CD4-positive, CD25-positive, alpha-beta regulatory T cell (primary cell): ENCODE measurements around the gene CHST11. TPM values are rescaled to one million over a fixed set of nuclear protein-coding genes. Genes with fewer than 3 reads are reported as not detected.

Experiments
- ATAC-seq, 2 donors: fragments of 150-1000 bp; cut with Tn5 transposase; one replicate each; pipeline ENCODE4 v1.10.0; 2021; ENCODE audit warnings: low read depth in 2 of 2, moderate number of reproducible peaks in 2 of 2, moderate library complexity in 1 of 2
- DNase-seq, 3 donors: peaks; one replicate each; pipeline versions ENCODE4 v3.0.0 to v3.0.0-alpha.2; 2012 to 2022; ENCODE audit warnings: mixed read lengths in 1 of 3
- H3K27ac ChIP-seq: one replicate; pipeline ENCODE4 v1.7.0; 2013; ENCODE audit warnings: mild to moderate bottlenecking, low read length; ENCODE audit not compliant: insufficient read depth, poor library complexity, severe bottlenecking
- H3K27me3 ChIP-seq: one replicate; pipeline ENCODE4 v1.7.0; 2013; ENCODE audit warnings: low read length; ENCODE audit not compliant: control insufficient read depth, insufficient read depth
- H3K36me3 ChIP-seq: one replicate; pipeline ENCODE4 v1.7.0; 2013; ENCODE audit warnings: mild to moderate bottlenecking, low read length, moderate library complexity; ENCODE audit not compliant: control insufficient read depth, insufficient read depth
- H3K4me1 ChIP-seq: 2 replicates; pipeline ENCODE4 v1.7.0; 2013; ENCODE audit warnings: mild to moderate bottlenecking, low read length; ENCODE audit not compliant: insufficient read depth, control insufficient read depth, poor library complexity, severe bottlenecking
- H3K4me3 ChIP-seq: one replicate; pipeline ENCODE4 v1.7.0; 2013; ENCODE audit warnings: low read depth, mild to moderate bottlenecking, low read length, moderate library complexity
- H3K9me3 ChIP-seq, 2 experiments: 1 replicate in 1 of 2; 2 replicates in 1 of 2; pipeline ENCODE4 v1.7.0; 2013; ENCODE audit warnings: low read length in 2 of 2, mild to moderate bottlenecking in 1 of 2, moderate library complexity in 1 of 2; ENCODE audit not compliant: control insufficient read depth in 2 of 2
- H3K27ac Mint-ChIP-seq, 3 donors: one replicate each; pipeline ENCODE4 v1.8.0; 2020 to 2022; ENCODE audit warnings: mild to moderate bottlenecking in 3 of 3, mixed read lengths in 3 of 3, moderate library complexity in 2 of 3
- H3K27me3 Mint-ChIP-seq: one replicate; pipeline ENCODE4 v1.8.0; 2022; ENCODE audit warnings: mild to moderate bottlenecking, mixed read lengths
- H3K36me3 Mint-ChIP-seq: one replicate; pipeline ENCODE4 v1.8.0; 2020; ENCODE audit warnings: mixed read lengths
- H3K4me1 Mint-ChIP-seq, 4 donors: one replicate each; pipeline ENCODE4 v1.8.0; 2020 to 2022; ENCODE audit warnings: mixed read lengths in 4 of 4, mild to moderate bottlenecking in 1 of 4
- H3K4me3 Mint-ChIP-seq, 4 donors: one replicate each; pipeline ENCODE4 v1.8.0; 2020 to 2022; ENCODE audit warnings: mild to moderate bottlenecking in 4 of 4, mixed read lengths in 4 of 4, moderate library complexity in 3 of 4
- H3K9me3 Mint-ChIP-seq, 7 donors: one replicate each; pipeline ENCODE4 v1.8.0; 2020 to 2022; ENCODE audit warnings: mixed read lengths in 7 of 7, mild to moderate bottlenecking in 3 of 7, moderate library complexity in 2 of 7
- polyA plus RNA-seq, 4 donors: library from polyadenylated mRNA; unstranded; fragments of 300-500 nt; fragmentation: Illumina TruSeq; gene quantifications; one replicate each; pipeline ENCODE4 v1.2.3, GENCODE V29; 2021
- total RNA-seq: library from RNA; stranded (reverse); gene quantifications from one replicate; pipeline ENCODE4 v1.2.3, GENCODE V29; 2022

CHST11 gene
- total and polyA plus RNA-seq, 5 donors from 2014 or later = 70.2 to 192 (median 105) TPM

- Mint-ChIP-seq H3K4me1 (peaks cover 60 to 80% (median 70%) of the 10 kb centered on the region in 4 donors), H3K27me3 (no peaks in the 10 kb centered on the region), H3K36me3 (peaks cover 7% of the 10 kb centered on the region), H3K4me3 (peak overlapping the region in 2 of 4 donors; percentile 23 to 69), H3K9me3 (no peaks in the 10 kb centered on the region), H3K27ac (peak overlapping the region in 2 of 3 donors; percentile 81 to 84)
- Histone ChIP-seq H3K4me3 (no peak overlapping the region), H3K9me3 (no peaks in the 10 kb centered on the region), H3K36me3 (no peaks in the 10 kb centered on the region), H3K27ac (peak overlapping the region; percentile 47), H3K27me3 (no peaks in the 10 kb centered on the region), H3K4me1 (peaks cover 42% of the 10 kb centered on the region)
- ATAC-seq = no peak
- DNase-seq = no peak
Observed at GRCh38 chr12:104748356-104748755, 291.6 kb downstream of the CHST11 start.

- Mint-ChIP-seq H3K4me3 (peak overlapping the region in 1 of 4 donors; percentile 5), H3K27me3 (no peaks in the 10 kb centered on the region), H3K9me3 (no peaks in the 10 kb centered on the region), H3K36me3 (peaks cover 8% of the 10 kb centered on the region), H3K4me1 (peaks cover 61 to 80% (median 70%) of the 10 kb centered on the region in 4 donors), H3K27ac (peak overlapping the region; percentile 53 to 84 (median 83))
- no peak overlapping the region for H3K4me3 ChIP-seq
- peaks cover 42% of the 10 kb centered on the region for H3K4me1 ChIP-seq
- H3K27me3 ChIP-seq = no peaks in the 10 kb centered on the region
- ATAC-seq (no peak), DNase-seq (no peak)
- no peaks in the 10 kb centered on the region for H3K9me3 ChIP-seq
- H3K36me3 ChIP-seq = no peaks in the 10 kb centered on the region
- no peak overlapping the region for H3K27ac ChIP-seq
Observed at GRCh38 chr12:104748790-104749189, 292.0 kb downstream of the CHST11 start.

- Mint-ChIP-seq H3K4me1 (peaks cover 54 to 74% (median 64%) of the 10 kb centered on the region in 4 donors), H3K9me3 (no peaks in the 10 kb centered on the region), H3K36me3 (peaks cover 11% of the 10 kb centered on the region), H3K27me3 (no peaks in the 10 kb centered on the region), H3K27ac (peak overlapping the region in 2 of 3 donors; percentile 24 to 62), H3K4me3 (no peak overlapping the region)
- no peak for ATAC-seq
- Histone ChIP-seq H3K27ac (no peak overlapping the region), H3K9me3 (no peaks in the 10 kb centered on the region), H3K27me3 (no peaks in the 10 kb centered on the region), H3K36me3 (peaks cover 2% of the 10 kb centered on the region), H3K4me3 (no peak overlapping the region), H3K4me1 (peaks cover 42% of the 10 kb centered on the region)
- no peak for DNase-seq
Observed at GRCh38 chr12:104749545-104749944, 292.8 kb downstream of the CHST11 start.

GRCh38 chr12:104750061-104750460, 293.3 kb downstream of the CHST11 start:
- no peak overlapping the region for H3K4me3 ChIP-seq
- Mint-ChIP-seq H3K27me3 (no peaks in the 10 kb centered on the region), H3K9me3 (no peaks in the 10 kb centered on the region), H3K4me1 (peaks cover 52 to 71% (median 62%) of the 10 kb centered on the region in 4 donors), H3K27ac (peak overlapping the region in 1 of 3 donors; percentile 62), H3K36me3 (peaks cover 16% of the 10 kb centered on the region), H3K4me3 (peak overlapping the region in 3 of 4 donors; percentile 25 to 49 (median 48))
- peaks cover 41% of the 10 kb centered on the region for H3K4me1 ChIP-seq
- peak in 1 of 2 donors; percentile 47 for ATAC-seq
- no peaks in the 10 kb centered on the region for H3K9me3 ChIP-seq
- no peak for DNase-seq
- no peaks in the 10 kb centered on the region for H3K27me3 ChIP-seq
- H3K36me3 ChIP-seq = peaks cover 2% of the 10 kb centered on the region
- H3K27ac ChIP-seq = no peak overlapping the region

GRCh38 chr12:104751120-104751519, 294.4 kb downstream of the CHST11 start:
- DNase-seq = no peak
- no peaks in the 10 kb centered on the region for H3K27me3 ChIP-seq
- no peak for ATAC-seq
- peak overlapping the region in 1 of 3 donors; percentile 32 for H3K27ac Mint-ChIP-seq
- H3K9me3 Mint-ChIP-seq = no peaks in the 10 kb centered on the region
- H3K36me3 ChIP-seq = peaks cover 4% of the 10 kb centered on the region
- H3K27ac ChIP-seq = no peak overlapping the region
- H3K9me3 ChIP-seq = no peaks in the 10 kb centered on the region
- peaks cover 33% of the 10 kb centered on the region for H3K4me1 ChIP-seq
- H3K36me3 Mint-ChIP-seq = peaks cover 20% of the 10 kb centered on the region
- H3K4me3 ChIP-seq = no peak overlapping the region
- H3K27me3 Mint-ChIP-seq = no peaks in the 10 kb centered on the region
- peaks cover 42 to 61% (median 51%) of the 10 kb centered on the region in 4 donors for H3K4me1 Mint-ChIP-seq
- H3K4me3 Mint-ChIP-seq = peak overlapping the region in 1 of 4 donors; percentile 79

- H3K4me1 Mint-ChIP-seq = peaks cover 38 to 56% (median 47%) of the 10 kb centered on the region in 4 donors
Observed at GRCh38 chr12:104751594-104751993, 294.8 kb downstream of the CHST11 start.

GRCh38 chr12:104752016-104752415, 295.3 kb downstream of the CHST11 start:
- no peaks in the 10 kb centered on the region for H3K9me3 ChIP-seq
- H3K27ac ChIP-seq = no peak overlapping the region
- DNase-seq (no peak), ATAC-seq (no peak)
- no peak overlapping the region for H3K4me3 ChIP-seq
- H3K4me3 Mint-ChIP-seq = peak overlapping the region in 1 of 4 donors; percentile 55
- no peaks in the 10 kb centered on the region for H3K9me3 Mint-ChIP-seq
- H3K36me3 ChIP-seq = peaks cover 12% of the 10 kb centered on the region
- peak overlapping the region in 2 of 3 donors; percentile 6 to 29 for H3K27ac Mint-ChIP-seq
- H3K4me1 ChIP-seq = peaks cover 24% of the 10 kb centered on the region
- peaks cover 26% of the 10 kb centered on the region for H3K36me3 Mint-ChIP-seq
- no peaks in the 10 kb centered on the region for H3K27me3 Mint-ChIP-seq
- no peaks in the 10 kb centered on the region for H3K27me3 ChIP-seq
- peaks cover 37 to 52% (median 45%) of the 10 kb centered on the region in 4 donors for H3K4me1 Mint-ChIP-seq

More at GRCh38 chr12:104751594-104751993, 294.8 kb downstream of the CHST11 start:
- ATAC-seq (peak in 1 of 2 donors; percentile 44), DNase-seq (no peak)
- Histone ChIP-seq H3K27me3 (no peaks in the 10 kb centered on the region), H3K4me3 (no peak overlapping the region), H3K4me1 (peaks cover 28% of the 10 kb centered on the region), H3K9me3 (no peaks in the 10 kb centered on the region), H3K27ac (no peak overlapping the region), H3K36me3 (peaks cover 8% of the 10 kb centered on the region)
- H3K27me3 Mint-ChIP-seq = no peaks in the 10 kb centered on the region
- peaks cover 22% of the 10 kb centered on the region for H3K36me3 Mint-ChIP-seq
- H3K27ac Mint-ChIP-seq = peak overlapping the region in 2 of 3 donors; percentile 32 to 38
- peak overlapping the region in 1 of 4 donors; percentile 79 for H3K4me3 Mint-ChIP-seq
- H3K9me3 Mint-ChIP-seq = no peaks in the 10 kb centered on the region

- no peak overlapping the region for H3K27ac Mint-ChIP-seq
- Histone ChIP-seq H3K36me3 (peaks cover 21% of the 10 kb centered on the region), H3K9me3 (no peaks in the 10 kb centered on the region), H3K4me3 (no peak overlapping the region), H3K4me1 (peaks cover 15% of the 10 kb centered on the region), H3K27me3 (no peaks in the 10 kb centered on the region), H3K27ac (no peak overlapping the region)
- H3K27me3 Mint-ChIP-seq = no peaks in the 10 kb centered on the region
- no peak overlapping the region for H3K4me3 Mint-ChIP-seq
- H3K4me1 Mint-ChIP-seq = peaks cover 28 to 48% (median 39%) of the 10 kb centered on the region in 4 donors
- no peaks in the 10 kb centered on the region for H3K9me3 Mint-ChIP-seq
- DNase-seq (no peak), ATAC-seq (no peak)
- peaks cover 33% of the 10 kb centered on the region for H3K36me3 Mint-ChIP-seq
Observed at GRCh38 chr12:104752881-104753280, 296.1 kb downstream of the CHST11 start.
